HG02759 (cell line): ENCODE results near the gene MATN4.
"Not testable (repeated sequence)": the region's sequence is repeated elsewhere in the genome, so short reads cannot be mapped to it uniquely, and the experiment has no call there.

Experiments used
- ATAC-seq: cut with Tn5 transposase; IDR thresholded peaks from one replicate; pipeline ENCODE4 v1.9.1; 2021; ENCODE audit warnings: mild to moderate bottlenecking, moderate library complexity; ENCODE audit not compliant: unreplicated experiment

MATN4 gene

GRCh38 chr20:45308117-45308778 lies at the start of gene MATN4:
Gene MATN4 (minus strand): TSS chr20:45308299. CDS start chr20:45305582, 2,717 bp downstream.
- ATAC-seq, result no peak

- no peak for ATAC-seq
Measured at GRCh38 chr20:45355209-45356084, 47.3 kb upstream of the MATN4 start.

GRCh38 chr20:45354423-45355208 lies 46.5 kb upstream of the MATN4 start:
- no peak for ATAC-seq

- no peak for ATAC-seq
Measured at GRCh38 chr20:45353746-45354145, 45.6 kb upstream of the MATN4 start.

GRCh38 chr20:45352729-45353128 lies 44.6 kb upstream of the MATN4 start:
- no peak for ATAC-seq

- ATAC-seq, result not testable (repeated sequence)
Measured at GRCh38 chr20:45350795-45351194, 42.7 kb upstream of the MATN4 start.

- no peak for ATAC-seq
Measured at GRCh38 chr20:45350217-45350616, 42.1 kb upstream of the MATN4 start.

- ATAC-seq, result no peak
Measured at GRCh38 chr20:45347936-45348778, 40.1 kb upstream of the MATN4 start, which contains the start of gene SDC4. Gene SDC4 (minus strand): TSS chr20:45348424. CDS start chr20:45348384, 40 bp downstream.

GRCh38 chr20:45347297-45347935 lies 39.3 kb upstream of the MATN4 start:
- no peak for ATAC-seq

GRCh38 chr20:45346851-45347250 lies 38.8 kb upstream of the MATN4 start:
- no peak for ATAC-seq

GRCh38 chr20:45346291-45346718 lies 38.2 kb upstream of the MATN4 start:
- no peak for ATAC-seq

GRCh38 chr20:45345104-45345936 lies 37.2 kb upstream of the MATN4 start:
- ATAC-seq, result no peak

GRCh38 chr20:45344168-45344860 lies 36.2 kb upstream of the MATN4 start:
- ATAC-seq, result no peak

- ATAC-seq, result no peak
Measured at GRCh38 chr20:45343532-45344167, 35.6 kb upstream of the MATN4 start.

- no peak for ATAC-seq
Measured at GRCh38 chr20:45342855-45343531, 34.9 kb upstream of the MATN4 start.

- no peak for ATAC-seq
Measured at GRCh38 chr20:45341939-45342854, 34.1 kb upstream of the MATN4 start.
